ENCODE results near the gene CLPSL1.
"Not testable (repeated sequence)": the region's sequence is repeated elsewhere in the genome, so short reads cannot be mapped to it uniquely, and the experiment has no call there.

Gene CLPSL1

GRCh38 chr6:35780719-35781118 is at the start of gene CLPSL1:
CLPSL1 (plus strand) TSS chr6:35781019; CDS start chr6:35781111, 92 bp downstream.
- no peak for DNase-seq (ENCODE audit: low read depth in 4 of 4, low spot score in 1 of 4)

- DNase-seq (ENCODE audit: low read depth in 4 of 4, low spot score in 1 of 4): peak; percentile 86 to 95 (median 90)
Measured at GRCh38 chr6:35731414-35731735, 49.4 kb upstream of the CLPSL1 start.

DNA sequence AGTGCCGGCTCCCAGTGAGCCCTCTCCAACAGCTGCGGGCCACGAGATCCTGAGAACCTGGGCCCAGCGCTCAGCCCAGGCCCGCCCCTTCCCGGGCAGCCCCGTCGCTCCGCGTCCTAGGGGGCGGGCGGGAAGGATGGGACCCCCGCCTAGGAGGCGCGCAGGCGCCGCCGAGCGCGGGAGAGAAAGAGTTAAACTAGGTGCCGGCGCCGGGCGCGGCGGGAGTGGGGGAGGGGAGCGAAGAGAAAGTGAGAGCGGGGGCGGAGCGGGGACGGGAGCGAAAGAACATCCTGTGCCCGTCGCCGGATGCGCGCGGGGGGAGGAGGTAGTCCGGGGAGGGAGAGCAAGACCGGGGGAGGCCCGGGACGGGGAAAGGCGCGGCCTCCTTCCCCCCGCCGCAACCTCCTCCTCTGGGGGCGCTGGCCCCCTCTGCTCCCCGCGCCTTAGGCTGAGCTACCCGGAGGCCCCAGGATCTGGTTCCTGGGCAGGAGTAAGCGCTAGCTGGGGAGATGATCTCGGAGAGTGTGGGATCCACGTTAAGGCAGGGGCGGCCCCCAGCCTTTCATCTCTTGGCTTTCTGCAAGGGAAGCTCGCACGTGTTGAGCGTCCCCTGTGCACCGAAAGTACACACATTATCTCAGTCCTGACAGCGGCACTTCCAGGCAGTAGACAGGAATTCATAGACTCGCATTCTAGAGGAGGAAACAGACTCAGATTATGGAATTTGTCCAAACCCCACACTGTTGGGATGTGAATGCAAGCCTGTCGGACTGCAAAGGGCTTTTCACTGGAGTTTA is 48.9 kb upstream of the CLPSL1 start:
- peak; percentile 90 to 97 (median 95) for DNase-seq (ENCODE audit: low read depth in 4 of 4, low spot score in 1 of 4)

GRCh38 chr6:35733633-35734032 is 47.2 kb upstream of the CLPSL1 start:
- DNase-seq (ENCODE audit: low read depth in 4 of 4, low spot score in 1 of 4): no peak

GRCh38 chr6:35734319-35734718 is 46.5 kb upstream of the CLPSL1 start:
- not testable (repeated sequence) for DNase-seq (ENCODE audit: low read depth in 4 of 4, low spot score in 1 of 4)

GRCh38 chr6:35735452-35735851 is 45.4 kb upstream of the CLPSL1 start:
- no peak for DNase-seq (ENCODE audit: low read depth in 4 of 4, low spot score in 1 of 4)

GRCh38 chr6:35736253-35736894 is 44.4 kb upstream of the CLPSL1 start:
- peak; percentile 69 to 80 (median 74) for DNase-seq (ENCODE audit: low read depth in 4 of 4, low spot score in 1 of 4)

- DNase-seq (ENCODE audit: low read depth in 4 of 4, low spot score in 1 of 4): no peak
Measured at GRCh38 chr6:35736982-35737412, 43.8 kb upstream of the CLPSL1 start, which contains the start of gene ARMC12. ARMC12 (plus strand) TSS chr6:35737032; CDS start chr6:35737109, 77 bp downstream.

GRCh38 chr6:35737413-35738211 is 43.2 kb upstream of the CLPSL1 start:
- DNase-seq (ENCODE audit: low read depth in 4 of 4, low spot score in 1 of 4): no peak

GRCh38 chr6:35739645-35740524 is 40.9 kb upstream of the CLPSL1 start:
- no peak for DNase-seq (ENCODE audit: low read depth in 4 of 4, low spot score in 1 of 4)

GRCh38 chr6:35742842-35743241 is 38.0 kb upstream of the CLPSL1 start:
- DNase-seq (ENCODE audit: low read depth in 4 of 4, low spot score in 1 of 4): no peak

DNA sequence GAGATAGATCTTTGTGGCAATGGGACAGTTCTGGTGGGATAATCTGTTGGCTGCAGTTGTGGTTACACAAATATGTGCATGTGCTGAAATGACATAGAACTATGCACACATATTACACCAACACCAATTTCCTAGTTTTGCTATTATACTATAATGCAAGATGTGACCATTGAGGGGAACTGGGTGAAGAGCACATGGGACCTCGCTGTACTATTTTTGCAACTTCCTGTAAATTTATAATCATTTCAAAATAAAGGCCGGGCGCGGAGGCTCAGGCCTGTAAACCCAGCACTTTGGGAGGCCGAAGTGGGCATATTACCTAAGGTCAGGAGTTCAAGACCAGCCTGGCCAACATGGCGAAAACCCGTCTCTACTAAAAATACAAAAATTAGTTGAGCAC is 35.3 kb upstream of the CLPSL1 start:
- DNase-seq (ENCODE audit: low read depth in 4 of 4, low spot score in 1 of 4): no peak

DNA sequence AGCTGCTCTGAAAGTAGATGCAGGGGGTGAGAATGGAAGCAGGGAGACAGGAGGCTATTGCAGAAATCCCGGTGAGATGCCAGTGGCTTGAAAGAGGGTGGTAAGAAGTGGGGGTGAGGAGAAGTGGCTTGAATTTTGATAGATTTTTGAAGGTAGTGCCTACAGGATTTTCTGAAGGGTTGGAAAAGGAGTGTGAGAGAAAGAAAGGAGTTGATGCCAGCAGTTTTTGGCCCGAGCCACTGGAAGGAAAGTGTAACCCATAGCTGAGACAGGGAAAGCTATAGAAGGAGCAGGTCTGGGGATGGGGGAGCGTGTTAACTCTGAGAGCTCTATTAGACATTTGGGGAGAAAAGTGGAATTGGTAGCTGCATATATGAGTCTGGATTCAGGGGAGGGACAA is 34.3 kb upstream of the CLPSL1 start:
- no peak for DNase-seq (ENCODE audit: low read depth in 4 of 4, low spot score in 1 of 4)

GRCh38 chr6:35747877-35748276 is 32.9 kb upstream of the CLPSL1 start:
- DNase-seq (ENCODE audit: low read depth in 4 of 4, low spot score in 1 of 4): no peak

DNA sequence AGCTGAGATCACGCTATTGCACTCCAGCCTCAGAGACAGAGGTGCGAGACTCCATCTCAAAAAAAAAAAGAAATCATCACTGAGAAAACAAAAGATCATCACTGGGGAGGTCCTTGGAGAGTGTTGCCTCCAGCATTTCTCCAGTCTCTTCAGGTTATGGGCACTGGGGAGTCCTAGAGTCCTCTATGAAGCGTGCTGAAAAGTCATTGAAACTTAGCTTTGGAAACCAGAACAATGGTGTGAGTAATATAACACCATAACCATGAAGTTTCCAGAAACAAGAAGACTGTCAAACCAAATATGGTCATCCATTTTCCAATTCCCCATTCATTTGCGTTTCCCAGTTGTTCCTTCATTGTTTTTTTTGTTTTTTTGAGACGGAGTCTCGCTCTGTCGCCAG is 30.3 kb upstream of the CLPSL1 start:
- DNase-seq (ENCODE audit: low read depth in 4 of 4, low spot score in 1 of 4): no peak

GRCh38 chr6:35751594-35751993 is 29.2 kb upstream of the CLPSL1 start:
- DNase-seq (ENCODE audit: low read depth in 4 of 4, low spot score in 1 of 4): no peak

- no peak for DNase-seq (ENCODE audit: low read depth in 4 of 4, low spot score in 1 of 4)
Measured at GRCh38 chr6:35752330-35752729, 28.5 kb upstream of the CLPSL1 start.

DNA sequence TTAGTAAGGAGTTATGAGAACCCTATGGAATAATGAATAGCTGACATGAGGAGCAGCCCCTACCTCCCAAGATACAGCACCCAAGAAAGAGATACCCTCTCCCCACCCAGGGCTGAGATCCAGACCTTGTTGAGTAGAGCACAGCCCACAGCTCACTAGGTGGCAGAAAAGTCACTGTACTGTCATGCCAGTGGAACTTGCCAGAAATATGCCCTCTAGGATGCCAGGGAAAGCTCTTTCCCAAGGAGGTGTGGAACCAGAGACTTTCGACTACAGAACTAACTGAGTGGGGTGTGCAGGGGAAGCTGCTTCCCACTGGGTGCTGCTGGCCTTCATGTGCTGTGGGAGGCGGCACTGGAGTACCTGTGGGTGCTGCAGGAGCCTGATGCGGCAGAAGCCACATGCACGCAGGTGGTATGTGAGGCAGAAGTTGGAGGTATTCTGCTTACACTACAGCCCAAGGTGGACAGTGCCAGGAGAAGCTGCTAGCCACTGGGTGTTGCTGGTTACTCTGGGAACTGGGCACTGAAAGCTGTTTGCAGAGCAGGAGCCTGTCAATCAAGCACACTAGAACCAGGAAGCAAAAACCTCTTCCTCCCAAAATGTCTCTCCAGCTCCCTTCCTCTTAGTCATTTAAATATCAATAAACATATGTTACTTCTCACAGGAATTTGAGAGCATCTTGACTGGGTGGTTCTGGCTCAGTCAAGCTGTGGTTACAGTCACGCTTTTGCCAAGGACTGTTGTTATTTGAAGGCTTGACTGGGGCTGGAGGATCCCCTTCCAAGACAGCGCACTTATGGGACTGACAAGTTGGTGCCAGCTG is 26.2 kb upstream of the CLPSL1 start:
- DNase-seq (ENCODE audit: low read depth in 4 of 4, low spot score in 1 of 4): no peak

- DNase-seq (ENCODE audit: low read depth in 4 of 4, low spot score in 1 of 4): no peak
Measured at GRCh38 chr6:35755278-35755924, 25.4 kb upstream of the CLPSL1 start.
